ENCODE measurements around the gene STARD13.
"Not testable (repeated sequence)": the region's sequence is repeated elsewhere in the genome, so short reads cannot be mapped to it uniquely, and the experiment has no call there.

Gene STARD13

DNA sequence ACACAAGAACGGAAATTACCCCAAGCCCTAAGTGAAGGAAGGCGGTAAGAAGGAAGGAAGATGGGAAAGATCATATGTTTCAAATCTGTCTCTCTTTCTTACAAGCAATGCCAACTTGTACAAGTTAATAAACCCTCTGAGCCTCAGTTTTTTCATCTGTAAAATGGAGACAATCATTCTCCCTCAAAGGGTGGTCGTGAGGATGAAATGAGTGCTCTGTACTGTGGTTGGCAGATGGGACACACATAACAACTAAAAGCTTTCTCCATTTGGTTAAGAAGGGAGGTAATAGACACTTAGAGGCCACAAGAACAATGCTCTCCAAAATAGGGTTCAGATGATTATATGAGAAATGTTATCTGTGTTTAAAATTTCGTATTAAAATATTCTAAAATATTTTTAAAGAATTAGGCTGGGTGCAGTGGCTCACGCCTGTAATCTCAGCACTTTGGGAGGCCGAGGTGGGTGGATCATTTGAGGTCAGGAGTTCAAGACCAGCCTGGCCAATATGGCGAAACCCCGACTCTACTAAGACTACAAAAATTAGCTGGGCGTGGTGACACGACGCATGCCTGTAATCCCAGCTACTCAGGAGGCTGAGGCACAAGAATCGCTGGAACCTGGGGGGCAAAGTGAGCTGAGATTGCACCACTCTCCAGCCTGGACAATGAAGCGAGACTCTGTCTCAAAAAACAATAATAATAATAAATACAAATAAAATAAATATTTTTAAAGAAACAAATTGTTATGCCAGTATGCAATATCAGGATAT lies 89.7 kb downstream of the STARD13 start:
- no peak for DNase-seq (ENCODE audit: low read depth in 2 of 2)

DNA sequence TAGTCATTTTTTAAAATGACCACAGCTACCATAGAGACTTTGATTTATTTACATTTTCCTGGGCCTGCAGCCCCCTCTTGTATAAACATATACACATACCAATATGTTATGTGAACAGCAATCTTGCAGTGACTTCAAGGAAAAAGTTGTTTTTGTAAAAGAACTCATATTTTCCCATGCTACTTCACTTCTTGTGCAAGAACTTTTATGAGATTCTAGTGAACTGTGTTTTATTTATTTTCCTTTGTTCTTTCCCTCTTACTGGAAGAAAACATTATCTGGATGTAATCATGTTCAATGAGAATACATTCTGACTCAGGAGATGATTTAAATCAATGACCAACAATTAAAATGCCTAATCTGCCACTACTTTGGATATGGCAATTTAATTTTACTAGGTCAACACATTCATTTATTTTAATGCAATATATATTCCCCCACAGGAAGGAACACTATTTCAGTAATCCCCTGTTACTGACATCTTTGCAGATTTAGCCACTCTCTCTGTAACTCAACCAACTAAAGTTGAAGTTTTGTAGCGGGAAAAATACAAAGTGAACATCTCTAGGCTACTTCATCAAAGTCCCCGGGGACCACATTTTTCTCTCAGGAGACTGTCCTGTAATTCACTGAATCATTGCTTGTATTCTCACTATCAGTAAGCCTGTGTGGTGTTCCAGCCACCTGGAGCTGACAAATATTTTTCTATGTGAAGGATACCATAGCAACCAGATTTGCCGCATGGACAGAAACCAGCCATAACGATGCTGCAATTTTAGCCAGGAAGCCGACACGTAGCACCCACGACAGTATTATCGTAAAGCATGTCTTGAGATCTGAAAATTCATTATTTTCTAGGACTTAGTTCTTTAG lies 90.5 kb downstream of the STARD13 start:
- DNase-seq (ENCODE audit: low read depth in 2 of 2): no peak

DNA sequence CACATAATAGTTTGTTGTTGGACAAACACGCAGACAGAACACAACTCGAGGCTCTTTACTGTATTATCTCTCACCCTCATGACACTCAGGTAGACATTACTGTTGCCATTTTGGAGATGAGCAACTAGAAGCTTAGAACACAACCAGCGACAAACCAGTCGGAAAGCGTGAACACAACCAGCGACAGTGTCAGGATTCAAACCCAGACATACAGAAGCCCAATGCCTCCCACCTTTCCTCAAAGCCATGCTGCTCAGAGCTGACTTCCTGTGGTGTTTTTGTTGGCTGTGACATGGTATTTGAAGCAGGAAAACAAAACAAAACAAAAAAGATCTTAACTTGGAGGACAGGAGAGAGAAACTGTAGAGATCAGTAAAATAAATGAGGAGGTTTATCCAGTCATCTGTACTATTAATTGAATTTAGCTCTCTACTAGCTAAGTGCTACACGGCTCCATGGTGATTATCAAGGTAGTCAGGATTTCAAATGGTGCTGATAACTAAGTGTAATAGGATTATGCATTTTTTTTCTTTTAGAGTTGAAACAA lies 92.1 kb downstream of the STARD13 start:
- DNase-seq (ENCODE audit: low read depth in 2 of 2): no peak

DNA sequence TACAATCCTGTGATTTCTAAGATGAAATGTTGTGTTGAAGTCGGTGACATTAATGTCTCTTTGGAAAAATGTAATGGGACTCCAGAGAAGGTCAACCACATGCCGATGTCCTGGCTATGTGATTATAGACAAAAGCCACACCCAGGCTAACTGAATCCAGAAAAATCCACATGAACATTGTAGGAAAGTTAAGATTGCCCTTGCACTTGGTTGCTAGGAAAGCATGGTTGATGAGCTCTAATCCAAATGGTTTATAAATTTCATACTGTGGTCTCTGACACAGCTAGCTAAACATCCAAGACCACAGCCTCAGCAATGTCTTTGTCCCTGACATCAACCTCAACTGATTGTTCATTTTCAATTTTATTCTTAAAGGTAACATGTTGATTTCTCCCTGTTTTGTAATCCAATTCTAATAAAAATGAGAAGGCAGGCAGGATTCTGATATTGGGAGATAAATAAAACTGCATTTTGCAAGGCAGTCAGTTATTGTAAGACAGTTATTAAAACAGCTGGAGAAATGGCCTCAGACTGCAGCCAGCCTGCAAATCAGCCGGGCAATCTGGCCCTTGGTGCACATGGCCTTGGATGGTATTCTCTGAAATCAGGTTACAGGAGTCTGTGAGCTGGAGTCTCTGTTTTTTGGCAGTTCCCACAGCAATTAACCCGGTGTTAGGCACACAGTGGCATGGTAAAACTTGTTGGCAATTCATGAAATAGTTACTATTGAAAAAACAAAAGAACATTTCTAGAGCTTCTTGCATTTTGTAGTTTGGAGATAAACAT lies 93.9 kb downstream of the STARD13 start:
- DNase-seq (ENCODE audit: low read depth in 2 of 2): no peak

DNA sequence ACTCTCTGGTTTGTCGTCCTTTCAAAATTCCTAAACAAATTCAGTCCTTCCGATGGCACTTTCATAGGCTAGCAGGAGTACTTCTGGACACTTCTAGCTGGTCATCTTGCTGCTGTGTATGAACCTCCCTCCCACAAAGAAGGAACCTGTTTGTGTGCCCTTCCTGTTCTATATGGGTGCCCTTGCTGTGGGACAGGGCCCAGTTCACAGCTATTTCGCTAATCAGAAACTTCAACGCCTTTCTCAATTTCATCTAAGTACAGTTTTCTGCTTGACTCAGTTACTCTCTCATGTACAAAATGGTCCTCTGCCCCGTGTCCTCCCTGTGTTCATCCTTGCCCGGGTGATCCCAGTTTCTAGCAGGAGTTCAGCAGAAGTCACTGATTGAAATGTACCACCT lies 96.1 kb downstream of the STARD13 start:
- DNase-seq (ENCODE audit: low read depth in 2 of 2): no peak

DNA sequence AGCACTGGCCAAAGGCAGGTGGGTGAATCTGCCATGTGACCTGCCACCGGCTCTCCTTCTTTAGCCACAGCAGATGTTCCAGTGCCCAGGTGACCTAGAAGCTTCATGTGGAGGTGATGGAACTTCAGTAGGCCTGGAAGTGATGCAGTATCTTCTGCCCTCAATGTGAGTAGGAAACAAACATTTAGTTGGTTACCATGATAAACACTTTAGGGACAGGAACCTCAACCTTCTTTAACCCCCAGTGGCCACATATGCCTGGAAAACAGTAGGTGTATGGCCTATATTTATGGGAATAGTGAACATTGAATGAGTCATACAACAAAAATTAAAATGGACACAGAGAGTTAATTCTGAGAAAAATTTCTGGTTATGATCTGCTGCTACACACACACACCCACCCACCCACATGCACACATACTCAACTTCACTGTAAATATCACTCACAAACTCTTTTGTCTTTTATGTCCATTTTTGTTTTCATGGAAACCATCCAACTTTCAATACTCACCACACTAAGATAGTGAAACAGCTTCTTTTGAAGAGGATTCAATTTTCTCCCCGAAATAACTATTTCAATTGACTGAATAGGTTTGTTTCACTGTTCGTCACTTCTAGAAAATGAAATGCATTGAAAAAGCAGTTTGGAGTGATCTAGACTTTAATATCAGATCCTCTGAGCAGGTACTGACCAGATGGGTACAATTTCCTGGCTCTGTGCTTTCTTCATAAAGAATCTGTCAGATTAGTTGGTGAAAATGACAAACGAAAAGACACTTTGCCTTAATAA lies 97.3 kb downstream of the STARD13 start:
- no peak for DNase-seq (ENCODE audit: low read depth in 2 of 2)

DNA sequence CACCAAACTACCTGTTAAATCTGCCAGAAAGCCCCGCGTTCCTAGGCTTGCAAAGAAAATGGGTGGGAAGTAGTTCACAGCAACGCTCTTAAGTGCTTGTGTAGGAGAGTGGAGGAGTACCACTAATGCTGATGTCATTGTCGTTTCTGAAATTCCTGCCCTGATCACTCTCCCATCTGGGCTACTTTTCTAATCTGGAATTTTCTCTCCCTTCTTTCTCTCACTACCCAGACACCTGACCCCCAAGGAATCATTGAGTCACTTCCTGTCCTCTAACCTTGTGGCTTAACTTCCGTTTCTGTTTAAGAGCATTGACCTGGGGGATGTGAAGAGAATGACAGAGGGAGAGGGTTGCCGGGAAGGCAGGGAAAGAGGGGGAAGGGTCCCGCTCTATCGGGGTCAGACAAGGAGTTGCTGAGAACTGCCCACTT lies 98.7 kb downstream of the STARD13 start:
- DNase-seq (ENCODE audit: low read depth in 2 of 2): no peak

DNA sequence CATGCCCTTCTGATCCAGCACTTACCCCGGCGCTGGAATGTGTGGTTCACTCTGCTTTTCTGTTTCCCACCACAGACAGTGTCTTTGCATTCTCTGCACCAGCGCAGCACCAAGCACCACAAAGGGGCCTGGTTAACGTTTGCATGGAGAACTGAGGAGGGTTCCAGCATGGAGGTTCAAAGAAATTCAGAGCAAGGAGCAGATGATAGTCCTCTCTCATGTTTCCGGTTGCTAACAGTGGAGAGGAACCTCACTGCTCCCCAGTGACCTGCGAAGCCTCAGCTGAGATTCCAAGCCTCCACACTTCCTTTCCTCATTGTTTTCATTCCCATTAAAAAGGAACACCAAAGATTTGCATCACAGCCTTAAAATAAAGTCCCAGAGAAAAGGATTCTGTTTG lies 99.7 kb downstream of the STARD13 start:
- DNase-seq (ENCODE audit: low read depth in 2 of 2): no peak

DNA sequence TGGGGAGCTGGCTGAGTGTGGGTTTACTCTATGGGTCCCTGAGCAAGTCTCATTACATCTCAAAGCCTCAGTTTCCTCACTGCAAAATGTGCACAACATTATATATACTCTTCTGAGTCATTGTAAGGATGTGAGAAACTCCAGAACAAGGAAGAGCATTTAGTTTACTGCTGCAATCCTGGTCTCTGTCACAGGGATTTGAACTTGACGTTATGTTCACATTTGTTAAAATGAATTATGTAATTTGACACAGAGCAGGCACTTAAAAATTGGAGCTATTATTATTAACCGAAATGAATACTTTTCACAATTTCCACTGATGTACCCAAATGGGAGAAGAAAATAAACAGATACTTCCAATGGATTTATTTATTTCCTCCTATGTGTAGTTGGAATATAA lies 101.0 kb downstream of the STARD13 start:
- DNase-seq (ENCODE audit: low read depth in 2 of 2): no peak

DNA sequence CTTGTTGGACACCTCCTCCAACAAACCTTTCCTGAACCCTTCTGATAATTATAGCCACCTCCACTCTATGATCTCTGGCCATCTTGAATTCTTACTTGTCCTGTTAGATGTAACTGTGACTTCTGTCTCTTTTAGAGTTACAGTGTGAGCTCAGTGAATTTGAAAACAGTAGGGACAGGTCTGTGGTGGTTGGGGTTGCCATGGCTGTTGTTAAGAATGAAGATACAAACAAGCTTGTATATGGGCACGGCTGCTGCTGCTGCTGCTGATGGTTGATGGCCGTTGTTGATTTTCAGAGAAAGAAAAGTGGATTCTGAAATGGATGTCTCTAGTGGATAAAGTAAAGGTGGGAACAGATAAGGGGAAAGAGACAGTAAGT lies 101.5 kb downstream of the STARD13 start:
- no peak for DNase-seq (ENCODE audit: low read depth in 2 of 2)

DNA sequence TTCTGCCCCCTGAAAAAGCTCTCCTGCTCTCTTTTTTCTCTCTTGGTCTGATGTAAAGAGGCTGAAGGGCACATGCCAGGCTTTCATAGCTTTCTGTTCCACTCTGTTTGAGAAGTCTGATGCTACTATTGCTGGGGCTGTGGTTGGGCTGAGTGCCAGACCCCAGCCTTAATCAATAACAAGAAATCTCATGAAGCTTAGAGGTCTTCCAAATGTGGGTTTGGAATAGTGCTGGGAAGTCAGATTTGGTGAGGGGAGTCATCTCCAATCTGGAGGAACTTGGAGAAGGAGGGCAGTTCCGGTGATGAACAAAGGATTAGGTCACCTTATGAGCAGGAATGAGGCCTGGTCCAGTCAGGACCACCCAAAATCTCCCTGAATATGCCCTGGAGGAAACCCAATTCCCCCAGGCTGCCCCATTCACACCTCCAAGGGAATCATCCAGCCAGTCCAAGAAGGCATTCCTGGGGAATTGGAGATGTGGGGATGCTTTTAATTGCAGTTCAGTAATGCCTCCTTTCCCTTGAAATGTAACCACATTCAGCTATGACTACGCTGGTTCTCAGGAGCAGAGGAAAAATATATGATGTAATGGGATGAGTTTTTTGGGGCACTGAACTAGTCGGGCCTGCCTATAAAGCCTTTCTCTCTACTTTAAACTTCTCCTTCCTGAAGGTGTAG lies 102.0 kb downstream of the STARD13 start:
- no peak for DNase-seq (ENCODE audit: low read depth in 2 of 2)

DNA sequence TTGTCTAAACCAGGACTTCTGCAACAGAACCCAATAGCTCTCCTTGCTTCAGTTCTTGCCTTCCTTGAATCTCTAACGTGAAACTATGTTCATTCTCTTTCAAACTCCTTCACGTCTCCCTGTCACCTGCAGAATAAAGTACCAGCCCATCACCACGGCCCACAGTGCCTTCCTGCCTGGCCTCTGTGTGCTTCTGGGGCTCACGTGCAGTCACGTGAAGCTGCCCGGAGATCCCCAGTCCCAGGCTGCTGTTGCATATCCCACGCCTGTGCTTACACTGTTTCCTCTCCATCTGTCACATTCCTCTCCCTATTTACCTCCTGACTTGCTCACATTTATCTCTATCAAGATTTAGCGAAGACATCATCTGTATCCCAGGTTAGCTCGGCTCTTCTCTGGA lies 102.8 kb downstream of the STARD13 start:
- no peak for DNase-seq (ENCODE audit: low read depth in 2 of 2)

DNA sequence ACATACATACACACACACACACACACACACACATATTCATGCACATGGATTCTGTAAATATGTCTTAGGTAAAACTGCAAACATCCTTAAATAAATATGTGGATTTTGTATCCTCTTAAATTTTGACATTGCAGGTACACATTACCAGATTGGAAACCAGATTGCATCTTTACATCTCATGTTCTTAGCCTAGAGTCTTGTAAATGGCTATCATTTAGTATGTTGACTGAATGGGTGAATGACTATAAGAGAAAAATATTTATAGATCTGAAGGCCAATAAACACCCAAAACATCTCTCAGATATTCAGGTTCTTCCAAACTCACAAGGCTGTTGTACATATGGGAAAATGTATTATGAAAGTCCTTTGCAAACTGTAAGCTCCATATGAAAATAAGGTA lies 104.3 kb downstream of the STARD13 start:
- no peak for DNase-seq (ENCODE audit: low read depth in 2 of 2)

DNA sequence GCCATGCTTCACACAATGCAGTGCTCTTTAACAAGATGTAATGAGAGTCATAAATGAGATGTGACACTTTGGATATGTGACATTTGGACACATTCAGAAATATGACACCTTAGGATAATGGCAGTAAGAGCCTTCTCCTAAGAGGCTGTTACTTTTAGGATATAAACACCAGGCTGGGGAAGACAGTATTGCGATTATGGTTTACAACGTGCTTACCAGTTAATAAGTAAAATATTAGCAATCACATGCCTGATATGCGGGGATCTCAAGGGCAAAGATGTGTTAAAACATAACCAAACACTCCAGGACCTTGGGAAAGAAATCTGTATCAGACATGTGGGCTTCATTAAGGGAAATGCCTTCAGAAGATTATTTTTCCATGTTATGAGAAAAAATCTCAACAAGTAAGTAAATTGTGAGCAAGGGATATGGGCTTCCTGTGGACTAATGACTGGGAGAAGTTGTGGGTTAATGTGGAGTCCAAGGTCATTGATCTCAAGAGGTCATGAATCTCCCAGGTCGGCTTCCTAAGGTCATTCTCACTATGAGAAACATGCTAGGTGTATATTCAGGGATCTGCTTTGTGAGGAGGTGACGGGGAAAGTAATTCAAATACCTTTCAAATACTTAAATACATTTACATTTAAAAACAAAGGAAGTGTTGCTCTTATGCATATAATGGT lies 105.3 kb downstream of the STARD13 start:
- DNase-seq (ENCODE audit: low read depth in 2 of 2): no peak

DNA sequence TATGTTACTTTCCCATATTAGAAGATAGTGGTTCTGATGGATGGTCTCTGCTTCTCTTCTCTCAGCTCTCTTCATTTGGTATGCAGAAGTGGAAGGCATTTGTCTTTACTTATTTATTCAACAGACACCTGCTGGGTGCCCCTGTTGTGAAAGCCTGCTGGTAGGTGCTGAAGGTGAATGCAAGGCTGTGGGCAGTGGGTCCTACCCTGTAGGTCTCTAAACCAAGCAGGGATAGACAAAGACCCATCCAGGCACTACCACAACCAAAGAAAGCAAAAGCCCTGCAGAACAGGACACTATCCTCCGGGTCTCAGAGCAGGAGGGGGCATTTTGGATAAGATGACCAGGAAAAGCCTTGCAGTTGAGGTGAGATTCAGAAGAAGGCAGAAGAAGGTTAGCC lies 106.1 kb downstream of the STARD13 start:
- no peak for DNase-seq (ENCODE audit: low read depth in 2 of 2)

DNA sequence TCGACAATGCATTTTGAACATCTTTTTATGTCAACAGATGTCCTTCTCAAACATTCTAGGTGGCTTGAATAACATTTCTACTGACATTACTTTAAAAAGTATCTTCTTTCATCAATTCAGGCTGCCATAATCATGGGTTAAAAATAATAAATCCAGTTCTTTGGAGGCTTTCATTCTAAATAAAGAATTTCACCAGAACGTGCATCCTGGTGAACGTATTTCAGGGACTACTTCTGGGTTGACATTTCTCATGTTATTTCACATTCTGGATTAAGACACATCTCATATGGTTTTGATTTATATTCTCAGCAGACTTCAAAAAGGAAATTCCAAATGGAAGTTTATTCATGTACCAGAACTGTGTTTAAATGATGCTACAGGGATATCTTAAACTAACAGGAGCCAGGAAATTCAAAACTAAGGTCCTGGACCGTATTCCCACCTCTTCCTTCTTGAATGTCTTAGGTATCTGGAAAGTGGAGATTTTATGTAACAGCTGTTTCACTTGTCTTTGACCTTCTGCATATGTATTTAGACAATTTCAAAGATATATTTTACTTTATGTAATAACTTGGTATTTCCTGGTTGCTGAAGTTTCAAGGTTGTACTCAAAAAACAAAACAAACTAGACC lies 107.2 kb downstream of the STARD13 start:
- DNase-seq (ENCODE audit: low read depth in 2 of 2): no peak

DNA sequence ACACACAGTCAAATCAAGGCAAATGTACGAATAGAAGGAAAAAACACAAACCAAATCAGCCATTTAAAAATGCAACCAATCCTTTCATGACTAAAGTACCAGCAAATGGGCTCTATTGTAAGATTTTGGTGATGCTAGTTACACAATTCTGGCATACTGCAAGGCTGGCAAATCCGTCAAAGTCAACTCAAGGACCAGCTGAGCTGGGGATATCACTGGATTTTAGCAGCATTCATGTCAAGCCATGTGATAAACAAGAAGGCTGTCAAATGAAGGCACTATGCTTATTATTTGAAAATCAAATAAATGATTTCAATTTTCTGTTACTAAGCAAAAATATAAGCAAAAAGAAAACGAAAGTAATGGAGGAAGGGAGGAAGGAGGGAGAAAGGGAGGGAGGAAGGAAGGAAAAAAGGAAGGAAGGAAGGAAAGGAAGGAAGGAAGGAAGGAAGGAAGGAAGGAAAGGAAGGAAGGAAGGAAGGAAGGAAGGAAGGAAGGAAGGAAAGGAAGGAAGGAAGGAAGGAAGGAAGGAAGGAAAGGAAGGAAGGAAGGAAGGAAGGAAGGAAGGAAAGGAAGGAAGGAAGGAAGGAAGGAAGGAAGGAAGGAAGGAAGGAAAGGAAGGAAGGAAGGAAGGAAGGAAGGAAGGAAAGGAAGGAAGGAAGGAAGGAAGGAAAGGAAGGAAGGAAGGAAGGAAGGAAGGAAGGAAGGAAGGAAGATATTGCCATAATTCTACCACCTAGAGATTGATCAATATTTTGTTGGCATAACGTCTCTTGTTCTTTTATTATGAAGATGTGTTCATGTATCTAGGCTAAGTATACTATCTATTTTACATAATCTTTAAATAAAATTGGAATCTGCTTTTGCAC lies 108.0 kb downstream of the STARD13 start:
- DNase-seq (ENCODE audit: low read depth in 2 of 2): not testable (repeated sequence)

DNA sequence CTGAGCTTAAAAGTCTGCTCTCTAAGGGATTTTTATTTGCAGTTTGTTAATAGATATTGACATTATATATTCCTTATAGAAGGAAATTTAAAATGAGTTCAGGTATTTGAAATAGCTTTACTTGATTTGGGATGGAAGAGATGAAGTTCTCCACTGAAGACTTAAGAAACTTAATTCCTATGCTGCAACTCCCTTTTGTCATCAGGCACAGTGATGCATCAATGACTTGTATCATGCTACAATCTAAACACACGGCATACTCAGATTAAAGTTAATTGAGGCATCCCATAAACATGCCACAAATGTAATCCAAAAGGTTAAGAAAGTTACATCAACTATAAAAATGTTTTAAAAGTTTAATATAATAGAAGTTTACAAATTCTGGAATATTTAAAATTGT lies 109.0 kb downstream of the STARD13 start:
- no peak for DNase-seq (ENCODE audit: low read depth in 2 of 2)

DNA sequence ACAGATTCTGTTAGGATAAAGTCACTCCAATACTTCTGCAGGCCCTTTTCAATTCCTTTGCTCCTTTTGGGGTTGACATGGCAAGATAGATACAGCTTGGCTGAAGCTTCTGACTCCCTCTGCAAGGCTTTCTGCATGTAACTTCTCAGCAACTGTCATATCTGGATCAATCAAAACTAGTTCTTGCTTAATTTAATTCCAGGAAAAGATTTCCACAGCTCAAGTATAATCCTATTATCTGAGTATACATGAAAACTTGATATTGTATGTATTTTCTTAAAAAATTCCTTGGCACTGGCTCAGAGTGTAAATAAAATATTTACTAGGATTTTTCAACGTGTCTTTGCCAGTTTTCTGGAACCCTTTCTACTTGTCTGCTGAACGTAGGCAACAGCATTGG lies 109.6 kb downstream of the STARD13 start:
- DNase-seq (ENCODE audit: low read depth in 2 of 2): no peak

Data from stimulated activated CD8-positive, alpha-beta memory T cell treated with anti-CD3 and anti-CD28 coated beads, Interleukin-7, amount 100 ng/mL, for 1 hour (primary cell).